Activated CD8-positive, alpha-beta T cell treated with anti-CD3 and anti-CD28 coated beads, Interleukin-2, amount 10 ng/mL, durations not matched to agents 7 days and 5 days (primary cell): ENCODE data around the gene UST. TPM values are rescaled to one million over a fixed set of nuclear protein-coding genes. Genes with fewer than 3 reads are reported as not detected.

Source experiments
- ATAC-seq: fragments of 150-1000 bp; cut with Tn5 transposase; one replicate; pipeline ENCODE4 v1.10.0; 2021; ENCODE audit warnings: moderate library complexity
- CTCF ChIA-PET: fragments of 350-600 bp; sonication (Branson Sonifier 250); formaldehyde crosslinking; loops from one replicate; lab custom pipeline; 2021; ENCODE audit warnings: antibody characterized with exemption; lab: Charles Lee
- POLR2A ChIA-PET: fragments of 350-600 bp; sonication (Branson Sonifier 250); formaldehyde crosslinking; loops from one replicate; lab custom pipeline; 2021; ENCODE audit warnings: antibody characterized with exemption; lab: Charles Lee
- DNase-seq: peaks from one replicate; pipeline ENCODE4 v3.0.0-alpha.2; 2020
- H3K27ac Mint-ChIP-seq: one replicate; pipeline ENCODE4 v1.8.0; 2021; ENCODE audit warnings: mild to moderate bottlenecking, mixed read lengths
- H3K27me3 Mint-ChIP-seq: one replicate; pipeline ENCODE4 v1.8.0; 2021; ENCODE audit warnings: low read depth, mixed read lengths
- H3K36me3 Mint-ChIP-seq: one replicate; pipeline ENCODE4 v1.8.0; 2021; ENCODE audit warnings: low read depth, mixed read lengths
- H3K4me1 Mint-ChIP-seq: one replicate; pipeline ENCODE4 v1.8.0; 2021; ENCODE audit warnings: low read depth, mixed read lengths
- H3K4me3 Mint-ChIP-seq: one replicate; pipeline ENCODE4 v1.8.0; 2021; ENCODE audit warnings: mild to moderate bottlenecking, mixed read lengths
- H3K9me3 Mint-ChIP-seq: one replicate; pipeline ENCODE4 v1.8.0; 2022; ENCODE audit warnings: mixed read lengths; ENCODE audit not compliant: insufficient read depth
- total RNA-seq, 2 experiments: library from RNA; stranded (reverse); gene quantifications; one replicate each; pipeline ENCODE4 v1.2.3, GENCODE V29; 2021

UST gene
- total RNA-seq, 2 experiments from 2014 or later, result 0.16 to 0.42 TPM

- ChIA-PET CTCF (interaction anchor here (0.6 kb wide), 1 partner anchor 125 kb away, joined by 3 read pairs; no protein-coding TSS in a partner anchor), POLR2A (no interaction called here)
- no peak for DNase-seq
- H3K9me3 Mint-ChIP-seq, result no peaks in the 10 kb centered on the region
- peak; percentile 44 for ATAC-seq
- H3K27ac Mint-ChIP-seq, result peak overlapping the region; percentile 11
- no peaks in the 10 kb centered on the region for H3K36me3 Mint-ChIP-seq
- H3K4me1 Mint-ChIP-seq, result peaks cover 13% of the 10 kb centered on the region
- H3K4me3 Mint-ChIP-seq, result peak overlapping the region; percentile 59
- H3K27me3 Mint-ChIP-seq, result no peaks in the 10 kb centered on the region
Measured at GRCh38 chr6:148830614-148831013, 83.8 kb downstream of the UST start.

GRCh38 chr6:148831064-148831463 lies 84.2 kb downstream of the UST start:
- CTCF ChIA-PET, result no interaction called here
- Mint-ChIP-seq H3K27me3 (no peaks in the 10 kb centered on the region), H3K4me3 (peak overlapping the region; percentile 59), H3K36me3 (no peaks in the 10 kb centered on the region), H3K9me3 (no peaks in the 10 kb centered on the region), H3K4me1 (peaks cover 15% of the 10 kb centered on the region), H3K27ac (no peak overlapping the region)
- ATAC-seq (peak; percentile 61), DNase-seq (peak; percentile 49)
- POLR2A ChIA-PET, result no interaction called here

- ChIA-PET CTCF (no interaction called here), POLR2A (no interaction called here)
- H3K36me3 Mint-ChIP-seq, result no peaks in the 10 kb centered on the region
- peaks cover 15% of the 10 kb centered on the region for H3K4me1 Mint-ChIP-seq
- H3K27ac Mint-ChIP-seq, result no peak overlapping the region
- DNase-seq (no peak), ATAC-seq (no peak)
- H3K9me3 Mint-ChIP-seq, result no peaks in the 10 kb centered on the region
- no peaks in the 10 kb centered on the region for H3K27me3 Mint-ChIP-seq
- no peak overlapping the region for H3K4me3 Mint-ChIP-seq
Measured at GRCh38 chr6:148831531-148831930, 84.7 kb downstream of the UST start.

GRCh38 chr6:148835920-148836441 lies 89.2 kb downstream of the UST start:
- Mint-ChIP-seq H3K27me3 (no peaks in the 10 kb centered on the region), H3K9me3 (no peaks in the 10 kb centered on the region), H3K4me3 (no peak overlapping the region), H3K36me3 (no peaks in the 10 kb centered on the region), H3K27ac (no peak overlapping the region), H3K4me1 (peaks cover 3% of the 10 kb centered on the region)
- ChIA-PET POLR2A (no interaction called here), CTCF (no interaction called here)
- ATAC-seq, result no peak
- no peak for DNase-seq

GRCh38 chr6:148836751-148837150 lies 89.9 kb downstream of the UST start:
- POLR2A ChIA-PET, result no interaction called here
- Mint-ChIP-seq H3K4me1 (peaks cover 2% of the 10 kb centered on the region), H3K36me3 (no peaks in the 10 kb centered on the region), H3K4me3 (no peak overlapping the region), H3K27me3 (no peaks in the 10 kb centered on the region), H3K9me3 (no peaks in the 10 kb centered on the region), H3K27ac (no peak overlapping the region)
- no peak for DNase-seq
- ATAC-seq, result no peak
- CTCF ChIA-PET, result no interaction called here

GRCh38 chr6:148837941-148838340 lies 91.1 kb downstream of the UST start:
- H3K4me1 Mint-ChIP-seq, result peaks cover 2% of the 10 kb centered on the region
- H3K9me3 Mint-ChIP-seq, result no peaks in the 10 kb centered on the region
- H3K27ac Mint-ChIP-seq, result no peak overlapping the region
- H3K36me3 Mint-ChIP-seq, result no peaks in the 10 kb centered on the region
- no peak for DNase-seq
- no peaks in the 10 kb centered on the region for H3K27me3 Mint-ChIP-seq
- H3K4me3 Mint-ChIP-seq, result no peak overlapping the region
- POLR2A ChIA-PET, result no interaction called here
- CTCF ChIA-PET, result no interaction called here
- ATAC-seq, result no peak

GRCh38 chr6:148839044-148839443 lies 92.2 kb downstream of the UST start:
- Mint-ChIP-seq H3K9me3 (no peaks in the 10 kb centered on the region), H3K4me1 (peaks cover 2% of the 10 kb centered on the region), H3K27me3 (no peaks in the 10 kb centered on the region), H3K4me3 (no peak overlapping the region), H3K27ac (no peak overlapping the region), H3K36me3 (no peaks in the 10 kb centered on the region)
- ATAC-seq (no peak), DNase-seq (no peak)
- CTCF ChIA-PET, result no interaction called here
- POLR2A ChIA-PET, result interaction anchor here (0.6 kb wide), 1 partner anchor 150 kb away, joined by 4 read pairs; no protein-coding TSS in a partner anchor

- H3K27me3 Mint-ChIP-seq, result no peaks in the 10 kb centered on the region
- H3K4me1 Mint-ChIP-seq, result peaks cover 2% of the 10 kb centered on the region
- no peaks in the 10 kb centered on the region for H3K36me3 Mint-ChIP-seq
- H3K27ac Mint-ChIP-seq, result no peak overlapping the region
- no peak overlapping the region for H3K4me3 Mint-ChIP-seq
- ATAC-seq, result no peak
- no peak for DNase-seq
- POLR2A ChIA-PET, result no interaction called here
- CTCF ChIA-PET, result no interaction called here
- no peaks in the 10 kb centered on the region for H3K9me3 Mint-ChIP-seq
Measured at GRCh38 chr6:148840256-148840655, 93.4 kb downstream of the UST start.

GRCh38 chr6:148842296-148843019 lies 95.6 kb downstream of the UST start:
- ATAC-seq (no peak), DNase-seq (no peak)
- Mint-ChIP-seq H3K9me3 (no peaks in the 10 kb centered on the region), H3K4me3 (no peak overlapping the region), H3K36me3 (no peaks in the 10 kb centered on the region), H3K27me3 (no peaks in the 10 kb centered on the region), H3K4me1 (no peaks in the 10 kb centered on the region), H3K27ac (no peak overlapping the region)
- CTCF ChIA-PET, result no interaction called here
- POLR2A ChIA-PET, result no interaction called here

GRCh38 chr6:148845464-148845863 lies 98.6 kb downstream of the UST start:
- no peaks in the 10 kb centered on the region for H3K9me3 Mint-ChIP-seq
- no peaks in the 10 kb centered on the region for H3K36me3 Mint-ChIP-seq
- H3K4me1 Mint-ChIP-seq, result no peaks in the 10 kb centered on the region
- ATAC-seq, result no peak
- H3K27me3 Mint-ChIP-seq, result no peaks in the 10 kb centered on the region
- ChIA-PET CTCF (no interaction called here), POLR2A (no interaction called here)
- DNase-seq, result no peak
- no peak overlapping the region for H3K4me3 Mint-ChIP-seq
- H3K27ac Mint-ChIP-seq, result no peak overlapping the region

- no peaks in the 10 kb centered on the region for H3K36me3 Mint-ChIP-seq
- H3K27ac Mint-ChIP-seq, result no peak overlapping the region
- H3K4me1 Mint-ChIP-seq, result no peaks in the 10 kb centered on the region
- ATAC-seq (no peak), DNase-seq (no peak)
- H3K9me3 Mint-ChIP-seq, result no peaks in the 10 kb centered on the region
- no peak overlapping the region for H3K4me3 Mint-ChIP-seq
- H3K27me3 Mint-ChIP-seq, result no peaks in the 10 kb centered on the region
- POLR2A ChIA-PET, result no interaction called here
- CTCF ChIA-PET, result no interaction called here
Measured at GRCh38 chr6:148846778-148847761, 100.2 kb downstream of the UST start.

- peaks cover 8% of the 10 kb centered on the region for H3K27me3 Mint-ChIP-seq
- H3K36me3 Mint-ChIP-seq, result no peaks in the 10 kb centered on the region
- ChIA-PET POLR2A (no interaction called here), CTCF (no interaction called here)
- no peak overlapping the region for H3K4me3 Mint-ChIP-seq
- no peaks in the 10 kb centered on the region for H3K4me1 Mint-ChIP-seq
- no peaks in the 10 kb centered on the region for H3K9me3 Mint-ChIP-seq
- ATAC-seq (no peak), DNase-seq (no peak)
- no peak overlapping the region for H3K27ac Mint-ChIP-seq
Measured at GRCh38 chr6:148848915-148849314, 102.1 kb downstream of the UST start.
